ENCODE results near the gene RNGTT.

RNGTT gene

GRCh38 chr6:88890860-88891845, 72.3 kb downstream of the RNGTT start:
- H3K4me3 ChIP-seq (ENCODE audit: low read depth, low read length) = no peak overlapping the region
- TF ChIP-seq, protein P1, sequence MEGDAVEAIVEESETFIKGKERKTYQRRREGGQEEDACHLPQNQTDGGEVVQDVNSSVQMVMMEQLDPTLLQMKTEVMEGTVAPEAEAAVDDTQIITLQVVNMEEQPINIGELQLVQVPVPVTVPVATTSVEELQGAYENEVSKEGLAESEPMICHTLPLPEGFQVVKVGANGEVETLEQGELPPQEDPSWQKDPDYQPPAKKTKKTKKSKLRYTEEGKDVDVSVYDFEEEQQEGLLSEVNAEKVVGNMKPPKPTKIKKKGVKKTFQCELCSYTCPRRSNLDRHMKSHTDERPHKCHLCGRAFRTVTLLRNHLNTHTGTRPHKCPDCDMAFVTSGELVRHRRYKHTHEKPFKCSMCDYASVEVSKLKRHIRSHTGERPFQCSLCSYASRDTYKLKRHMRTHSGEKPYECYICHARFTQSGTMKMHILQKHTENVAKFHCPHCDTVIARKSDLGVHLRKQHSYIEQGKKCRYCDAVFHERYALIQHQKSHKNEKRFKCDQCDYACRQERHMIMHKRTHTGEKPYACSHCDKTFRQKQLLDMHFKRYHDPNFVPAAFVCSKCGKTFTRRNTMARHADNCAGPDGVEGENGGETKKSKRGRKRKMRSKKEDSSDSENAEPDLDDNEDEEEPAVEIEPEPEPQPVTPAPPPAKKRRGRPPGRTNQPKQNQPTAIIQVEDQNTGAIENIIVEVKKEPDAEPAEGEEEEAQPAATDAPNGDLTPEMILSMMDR (IDR thresholded peaks at IDR 0.05; ENCODE audit: control insufficient read depth, extremely low read depth, insufficient read depth) = no peak
- no peak for DNase-seq (ENCODE audit: low read depth)

DNA sequence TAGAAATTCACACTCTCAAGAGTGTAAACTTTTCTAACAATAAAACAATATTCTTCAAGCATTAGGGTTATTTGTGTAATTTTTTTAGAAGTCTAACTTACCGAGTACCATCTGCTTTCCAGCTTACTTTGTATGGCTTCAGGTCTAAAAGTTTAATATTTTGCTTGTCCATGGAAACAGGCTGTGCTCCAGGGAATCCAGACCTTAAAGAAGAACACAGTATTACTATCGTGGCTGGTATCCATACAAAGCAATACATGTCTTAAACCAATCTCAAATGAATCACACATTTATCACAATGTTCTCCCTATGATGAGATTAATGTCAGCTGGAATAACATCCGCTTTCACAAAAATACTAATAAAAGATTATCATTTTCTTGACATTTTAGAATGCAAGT, 73.0 kb downstream of the RNGTT start:
- H3K4me3 ChIP-seq (ENCODE audit: low read depth, low read length) = no peak overlapping the region
- DNase-seq (ENCODE audit: low read depth) = no peak
- TF ChIP-seq, protein P1 (IDR thresholded peaks at IDR 0.05; ENCODE audit: control insufficient read depth, extremely low read depth, insufficient read depth) = no peak

DNA sequence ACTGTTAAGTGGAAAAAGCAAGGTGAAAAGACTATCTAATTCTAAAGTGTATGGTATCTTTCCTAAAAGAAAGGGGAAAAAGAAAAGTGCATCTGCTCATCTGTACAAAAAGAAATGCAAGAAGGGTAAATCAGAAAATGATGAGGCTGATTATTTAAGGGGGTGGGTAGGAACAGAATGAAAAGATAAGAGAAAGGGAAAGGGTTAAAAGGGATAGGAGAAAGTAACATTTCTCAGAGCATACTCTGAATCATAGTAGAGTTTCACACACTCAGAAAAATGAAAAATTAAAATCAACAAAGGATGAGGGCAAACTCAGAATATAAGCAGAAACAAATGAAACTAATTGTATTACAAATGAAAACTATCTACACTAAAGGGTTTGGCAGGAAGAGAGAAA, 79.1 kb downstream of the RNGTT start:
- no peak overlapping the region for H3K4me3 ChIP-seq (ENCODE audit: low read depth, low read length)
- DNase-seq (ENCODE audit: low read depth) = no peak
- TF ChIP-seq, protein P1 (IDR thresholded peaks at IDR 0.05; ENCODE audit: control insufficient read depth, extremely low read depth, insufficient read depth) = no peak

DNA sequence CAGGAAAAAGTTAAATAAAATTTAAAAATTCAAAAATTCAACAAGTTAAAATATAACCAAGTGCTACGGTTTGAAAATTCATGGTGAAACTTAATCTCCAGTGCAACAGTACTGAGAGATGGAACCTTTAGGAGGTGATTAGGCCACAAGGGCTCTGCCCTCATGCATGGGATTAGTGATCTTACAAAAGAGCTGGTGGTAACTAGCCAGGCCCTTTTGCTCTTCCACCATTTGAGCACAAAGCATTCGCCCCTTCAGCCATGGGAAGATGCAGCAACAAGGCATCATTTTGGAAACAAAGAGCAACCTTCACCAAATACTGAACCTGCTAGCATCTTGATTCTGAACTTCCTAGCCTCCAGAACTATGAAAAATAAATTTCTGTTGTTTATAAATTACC, 80.9 kb downstream of the RNGTT start:
- TF ChIP-seq, protein P1 (IDR thresholded peaks at IDR 0.05; ENCODE audit: control insufficient read depth, extremely low read depth, insufficient read depth) = no peak
- no peak for DNase-seq (ENCODE audit: low read depth)
- no peak overlapping the region for H3K4me3 ChIP-seq (ENCODE audit: low read depth, low read length)

DNA sequence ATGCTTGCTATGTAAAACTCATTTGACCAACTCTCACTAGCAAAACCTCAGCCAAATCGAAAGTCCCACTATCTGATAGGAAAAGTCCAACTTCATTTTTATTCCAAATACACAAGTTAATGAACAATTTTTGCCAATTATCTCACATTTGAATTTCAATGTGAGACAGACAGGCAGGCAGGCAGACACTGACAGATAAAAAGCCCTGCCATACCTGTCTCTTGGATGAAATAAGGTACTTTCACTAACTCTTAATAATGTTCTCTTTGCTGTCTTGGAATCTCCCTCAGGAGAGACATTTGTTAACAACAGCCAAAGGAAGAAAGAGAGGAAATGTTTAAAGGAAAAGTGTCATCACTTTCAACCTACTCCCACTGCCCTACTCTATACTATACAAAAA, 82.0 kb downstream of the RNGTT start:
- no peak overlapping the region for H3K4me3 ChIP-seq (ENCODE audit: low read depth, low read length)
- TF ChIP-seq, protein P1 (IDR thresholded peaks at IDR 0.05; ENCODE audit: control insufficient read depth, extremely low read depth, insufficient read depth) = no peak
- no peak for DNase-seq (ENCODE audit: low read depth)

- no peak for DNase-seq (ENCODE audit: low read depth)
- H3K4me3 ChIP-seq (ENCODE audit: low read depth, low read length) = no peak overlapping the region
- TF ChIP-seq, protein P1 (IDR thresholded peaks at IDR 0.05; ENCODE audit: control insufficient read depth, extremely low read depth, insufficient read depth) = no peak
Measured at GRCh38 chr6:88880021-88880420, 83.4 kb downstream of the RNGTT start.

Data from LNCaP clone FGC (cell line).